Measurements from ENCODE around the gene TNFAIP8. TPM values are rescaled to one million over a fixed set of nuclear protein-coding genes. Genes with fewer than 3 reads are reported as not detected.

The TNFAIP8 gene
- total and polyA plus RNA-seq, 2 experiments from 2014 or later: 18.3 to 37.6 TPM

DNA sequence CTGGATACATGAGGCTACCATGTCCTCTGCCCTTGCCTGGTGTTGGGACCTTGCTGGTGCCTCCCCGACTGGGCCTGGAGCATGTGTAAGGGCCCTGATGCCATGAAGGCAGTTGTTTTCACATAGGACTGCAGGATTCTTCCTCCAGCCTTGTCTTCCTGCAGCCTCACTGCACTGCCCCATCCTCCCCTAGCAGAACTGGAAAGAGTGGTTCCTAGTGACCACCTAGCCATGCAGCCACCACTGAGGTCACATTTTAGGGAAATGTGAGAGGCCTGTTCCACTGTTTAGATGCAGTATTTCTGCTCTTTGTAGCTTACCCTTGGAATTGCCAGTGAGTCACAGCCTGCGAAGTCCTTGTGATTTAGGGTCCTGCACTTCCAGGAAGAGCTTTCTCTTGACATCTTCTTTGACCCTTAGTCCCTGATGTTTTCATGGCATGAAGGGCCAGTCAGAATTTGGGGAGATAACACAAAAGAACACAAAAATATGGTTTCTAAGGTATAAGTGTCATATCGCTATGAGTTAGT, 24.2 kb upstream of the TNFAIP8 start:
- no peaks in the 10 kb centered on the region for H3K36me3 ChIP-seq (replicated peaks; ENCODE audit: insufficient read depth, low read depth)
- no peaks in the 10 kb centered on the region for H3K27me3 ChIP-seq
- TF ChIP-seq EZH2phosphoT487 (IDR thresholded peaks at IDR 0.05; ENCODE audit: low read depth, severe bottlenecking, unreplicated experiment) (no peak), EZH2 (IDR thresholded peaks at IDR 0.05; ENCODE audit: borderline replicate concordance) (no peak)
- TF ChIP-seq, protein P1, sequence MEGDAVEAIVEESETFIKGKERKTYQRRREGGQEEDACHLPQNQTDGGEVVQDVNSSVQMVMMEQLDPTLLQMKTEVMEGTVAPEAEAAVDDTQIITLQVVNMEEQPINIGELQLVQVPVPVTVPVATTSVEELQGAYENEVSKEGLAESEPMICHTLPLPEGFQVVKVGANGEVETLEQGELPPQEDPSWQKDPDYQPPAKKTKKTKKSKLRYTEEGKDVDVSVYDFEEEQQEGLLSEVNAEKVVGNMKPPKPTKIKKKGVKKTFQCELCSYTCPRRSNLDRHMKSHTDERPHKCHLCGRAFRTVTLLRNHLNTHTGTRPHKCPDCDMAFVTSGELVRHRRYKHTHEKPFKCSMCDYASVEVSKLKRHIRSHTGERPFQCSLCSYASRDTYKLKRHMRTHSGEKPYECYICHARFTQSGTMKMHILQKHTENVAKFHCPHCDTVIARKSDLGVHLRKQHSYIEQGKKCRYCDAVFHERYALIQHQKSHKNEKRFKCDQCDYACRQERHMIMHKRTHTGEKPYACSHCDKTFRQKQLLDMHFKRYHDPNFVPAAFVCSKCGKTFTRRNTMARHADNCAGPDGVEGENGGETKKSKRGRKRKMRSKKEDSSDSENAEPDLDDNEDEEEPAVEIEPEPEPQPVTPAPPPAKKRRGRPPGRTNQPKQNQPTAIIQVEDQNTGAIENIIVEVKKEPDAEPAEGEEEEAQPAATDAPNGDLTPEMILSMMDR (IDR thresholded peaks at IDR 0.05; ENCODE audit: poor library complexity): no peak
- H4K20me1 ChIP-seq (ENCODE audit: insufficient read depth, poor library complexity, severe bottlenecking): no peaks in the 10 kb centered on the region
- 94% methylated on average over 3 of the region's 3 CpGs for WGBS (ENCODE audit: low lambda C conversion rate, missing lambda C conversion rate)
- H2AFZ ChIP-seq: no peak overlapping the region
- H3K27ac ChIP-seq: no peak overlapping the region
- H3K4me1 ChIP-seq (ENCODE audit: insufficient read depth): peaks cover 29% of the 10 kb centered on the region
- H3K4me3 ChIP-seq: no peak overlapping the region
- no peak for DNase-seq (ENCODE audit: low spot score)
- peaks cover 9% of the 10 kb centered on the region for H3K79me2 ChIP-seq
- no peaks in the 10 kb centered on the region for H3K9me2 ChIP-seq (replicated peaks; ENCODE audit: insufficient read depth)
- no peak overlapping the region for H3K4me2 ChIP-seq
- no peaks in the 10 kb centered on the region for H3K9me3 ChIP-seq (ENCODE audit: low read depth)

DNA sequence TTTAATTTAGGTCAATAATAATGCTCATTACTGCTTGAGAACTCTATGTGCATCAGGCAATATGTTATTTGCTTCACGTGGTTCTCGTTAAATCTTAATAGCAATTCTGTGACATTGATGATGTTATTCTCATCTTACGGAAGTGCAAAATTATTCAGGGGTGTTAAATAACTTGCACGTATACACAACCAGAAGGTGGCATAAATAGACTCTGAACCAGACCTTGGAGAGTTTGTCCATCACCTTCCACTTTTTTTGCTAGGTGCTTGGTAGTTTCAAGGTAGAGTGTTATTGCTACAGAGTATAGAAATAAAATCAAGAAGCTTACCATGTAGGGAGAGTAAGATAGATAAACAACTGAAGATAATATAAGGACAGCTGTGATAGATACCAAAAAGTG, 23.6 kb upstream of the TNFAIP8 start:
- Histone ChIP-seq H3K9me2 (replicated peaks; ENCODE audit: insufficient read depth) (no peaks in the 10 kb centered on the region), H3K36me3 (replicated peaks; ENCODE audit: insufficient read depth, low read depth) (no peaks in the 10 kb centered on the region), H4K20me1 (ENCODE audit: insufficient read depth, poor library complexity, severe bottlenecking) (no peaks in the 10 kb centered on the region), H3K4me1 (ENCODE audit: insufficient read depth) (peaks cover 29% of the 10 kb centered on the region), H3K27me3 (no peaks in the 10 kb centered on the region), H3K4me3 (no peak overlapping the region), H3K79me2 (peaks cover 9% of the 10 kb centered on the region), H3K4me2 (no peak overlapping the region), H3K27ac (no peak overlapping the region), H3K9me3 (ENCODE audit: low read depth) (no peaks in the 10 kb centered on the region), H2AFZ (no peak overlapping the region)
- no peak for DNase-seq (ENCODE audit: low spot score)
- TF ChIP-seq EZH2 (IDR thresholded peaks at IDR 0.05; ENCODE audit: borderline replicate concordance) (no peak), EZH2phosphoT487 (IDR thresholded peaks at IDR 0.05; ENCODE audit: low read depth, severe bottlenecking, unreplicated experiment) (no peak)
- TF ChIP-seq, protein P1 (IDR thresholded peaks at IDR 0.05; ENCODE audit: poor library complexity): no peak
- WGBS (ENCODE audit: low lambda C conversion rate, missing lambda C conversion rate): 92% methylated on average over 4 of the region's 4 CpGs

DNA sequence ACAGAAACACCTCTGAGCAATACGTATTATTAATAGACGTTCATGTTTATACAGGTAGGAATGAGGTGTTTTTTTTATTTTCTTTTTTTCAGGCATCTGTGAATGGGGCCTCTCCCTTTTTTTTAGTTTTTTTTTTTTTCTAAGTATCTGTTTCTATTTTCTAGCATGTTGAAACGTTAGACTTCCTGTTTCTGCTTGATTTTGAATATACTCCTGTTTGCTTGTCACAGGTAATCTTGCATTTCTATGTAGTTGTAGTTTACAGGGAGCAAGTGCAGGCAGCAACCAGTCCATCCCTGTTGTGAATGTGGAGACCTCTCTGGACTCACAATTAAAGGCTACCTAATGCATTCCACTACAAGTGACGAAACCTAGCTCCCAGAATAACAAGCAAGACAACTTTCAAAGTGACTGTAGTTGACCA, 22.8 kb upstream of the TNFAIP8 start:
- no peak overlapping the region for H3K4me2 ChIP-seq

More for the DNA sequence above, 22.8 kb upstream of the TNFAIP8 start:
- Histone ChIP-seq H3K9me3 (ENCODE audit: low read depth) (no peaks in the 10 kb centered on the region), H3K36me3 (replicated peaks; ENCODE audit: insufficient read depth, low read depth) (no peaks in the 10 kb centered on the region), H3K79me2 (peaks cover 9% of the 10 kb centered on the region), H2AFZ (no peak overlapping the region), H3K9me2 (replicated peaks; ENCODE audit: insufficient read depth) (no peaks in the 10 kb centered on the region), H3K27me3 (no peaks in the 10 kb centered on the region), H3K27ac (peak overlapping the region; percentile 36), H4K20me1 (ENCODE audit: insufficient read depth, poor library complexity, severe bottlenecking) (no peaks in the 10 kb centered on the region), H3K4me3 (no peak overlapping the region), H3K4me1 (ENCODE audit: insufficient read depth) (peaks cover 27% of the 10 kb centered on the region)
- DNase-seq (ENCODE audit: low spot score): no peak
- TF ChIP-seq EZH2phosphoT487 (IDR thresholded peaks at IDR 0.05; ENCODE audit: low read depth, severe bottlenecking, unreplicated experiment): no peak
- TF ChIP-seq, protein P1 (IDR thresholded peaks at IDR 0.05; ENCODE audit: poor library complexity): no peak
- 82% methylated on average over 4 of the region's 4 CpGs for WGBS (ENCODE audit: low lambda C conversion rate, missing lambda C conversion rate)
